OCI-LY7 (cell line): ENCODE results near the gene RPRD1A. TPM values are rescaled to one million over a fixed set of nuclear protein-coding genes. Genes with fewer than 3 reads are reported as not detected.

Experiments used
- BruUV-seq: library from RNA; stranded (reverse); fragments of 400-500 nt; replicated peaks from 2 replicates; lab custom pipeline; 2021; lab: Mats Ljungman, UMichigan
- CTCF ChIA-PET: fragments of 300-600 bp; sonication (Branson Sonifier 250); formaldehyde crosslinking; loops from one replicate; lab custom pipeline; 2022; ENCODE audit warnings: antibody characterized with exemption; ENCODE audit not compliant: unreplicated experiment; lab: Charles Lee
- POLR2A ChIA-PET: fragments of 300-600 bp; sonication (Branson Sonifier 250); formaldehyde crosslinking; loops from one replicate; lab custom pipeline; 2022; ENCODE audit warnings: antibody characterized with exemption; lab: Charles Lee
- DNase-seq: peaks from one replicate; pipeline ENCODE4 v3.0.0-alpha.2; 2015; ENCODE audit warnings: low spot score
- H2AFZ ChIP-seq: fragments of 200-600 bp; sonication (generic), shearing (Covaris generic); 2 replicates; pipeline ENCODE4 v1.6.1; 2014; ENCODE audit warnings: mild to moderate bottlenecking, antibody characterized with exemption, low read length, moderate library complexity
- H3K27ac ChIP-seq: fragments of 200-600 bp; sonication (generic); 2 replicates; pipeline ENCODE4 v1.5.1; 2014; ENCODE audit warnings: mixed run types, low read depth, mild to moderate bottlenecking, moderate library complexity, low read length, inconsistent platforms; ENCODE audit not compliant: poor library complexity, severe bottlenecking
- H3K36me3 ChIP-seq: fragments of 200-600 bp; sonication (generic); 2 replicates; pipeline ENCODE4 v1.6.1; 2014; ENCODE audit warnings: mild to moderate bottlenecking, antibody characterized with exemption, low read length, moderate library complexity, mixed read lengths; ENCODE audit not compliant: insufficient read depth
- H3K4me1 ChIP-seq: fragments of 200-600 bp; sonication (generic); 2 replicates; pipeline ENCODE4 v1.5.1; 2014; ENCODE audit warnings: mild to moderate bottlenecking, low read length; ENCODE audit not compliant: insufficient read depth, poor library complexity, severe bottlenecking
- H3K4me2 ChIP-seq: fragments of 200-600 bp; sonication (generic); 2 replicates; pipeline ENCODE4 v1.6.1; 2014; ENCODE audit warnings: mild to moderate bottlenecking, low read length
- H3K4me3 ChIP-seq: fragments of 200-600 bp; sonication (generic); 2 replicates; pipeline ENCODE4 v1.5.1; 2014; ENCODE audit warnings: mild to moderate bottlenecking, low read depth, low read length; ENCODE audit not compliant: poor library complexity, severe bottlenecking
- H3K79me2 ChIP-seq: fragments of 200-600 bp; sonication (generic); 2 replicates; pipeline ENCODE4 v1.6.1; 2016; ENCODE audit warnings: low read depth, mild to moderate bottlenecking, low read length, moderate library complexity, mixed read lengths; ENCODE audit not compliant: insufficient read depth
- H3K9me2 ChIP-seq: fragments of 200-600 bp; sonication (generic); 2 replicates; pipeline ENCODE4 v1.6.1; 2016; ENCODE audit warnings: mild to moderate bottlenecking, low read length, mixed read lengths; ENCODE audit not compliant: insufficient read depth
- H3K9me3 ChIP-seq: fragments of 200-600 bp; sonication (generic); 2 replicates; pipeline ENCODE4 v1.6.1; 2014; ENCODE audit warnings: mild to moderate bottlenecking, mixed run types, low read length, mixed read lengths
- H4K20me1 ChIP-seq: fragments of 200-600 bp; sonication (generic); 2 replicates; pipeline ENCODE4 v1.6.1; 2014; ENCODE audit warnings: mild to moderate bottlenecking, antibody characterized with exemption, low read length, moderate library complexity, mixed read lengths; ENCODE audit not compliant: insufficient read depth
- EZH2phosphoT487 ChIP-seq: fragments of 200-600 bp; sonication (generic); IDR thresholded peaks from 2 replicates; pipeline ENCODE4 v1.6.1; 2018; ENCODE audit warnings: low read depth, borderline replicate concordance, mild to moderate bottlenecking, mixed run types, antibody characterized with exemption, low read length, moderate library complexity, mixed read lengths
- intact Hi-C: fragments of 100-400 bp; cut with micrococcal nuclease; formaldehyde crosslinking; loops from one replicate; pipeline ENCODE4 v1.10.0; 2022; ENCODE audit not compliant: unreplicated experiment
- total RNA-seq, 2 experiments: library from RNA; depleted of rRNA in 1 of 2; stranded (reverse); fragments of >200 nt in 1 of 2; shearing (Covaris generic) in 1 of 2; gene quantifications; 2 replicates each; pipeline ENCODE4 v1.2.3, GENCODE V29; 2014 to 2022
- TF ChIP-seq, protein P1 (sequence below): fragments of 200-600 bp; sonication (generic); conservative IDR thresholded peaks from 2 replicates; pipeline ENCODE4 v1.5.1; 2014; ENCODE audit warnings: mild to moderate bottlenecking, antibody characterized with exemption, low read length, moderate library complexity, mixed read lengths

RPRD1A gene
- total RNA-seq, 2 experiments from 2014 or later: 37.9 to 45.4 TPM

DNA sequence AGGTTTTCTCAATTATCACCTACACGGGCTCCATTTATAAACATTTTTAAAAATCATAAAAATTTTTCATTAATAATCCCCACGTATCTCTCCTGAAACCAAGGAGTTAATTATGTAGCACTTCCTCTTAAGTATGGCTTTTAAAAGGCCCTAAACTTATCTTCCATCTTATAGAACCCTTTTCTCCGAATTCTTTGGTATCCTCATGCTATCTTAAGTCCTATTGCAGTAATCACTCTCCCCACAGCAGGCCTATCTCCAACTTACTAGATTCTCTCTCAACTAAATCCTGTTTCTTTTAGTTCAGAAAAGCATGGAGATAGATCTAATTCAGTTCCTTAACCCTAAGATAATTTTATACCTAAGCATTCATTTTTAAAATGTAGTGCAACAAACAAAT is 26.2 kb downstream of the RPRD1A start:
- TF ChIP-seq EZH2phosphoT487: no peak
- TF ChIP-seq, protein P1, sequence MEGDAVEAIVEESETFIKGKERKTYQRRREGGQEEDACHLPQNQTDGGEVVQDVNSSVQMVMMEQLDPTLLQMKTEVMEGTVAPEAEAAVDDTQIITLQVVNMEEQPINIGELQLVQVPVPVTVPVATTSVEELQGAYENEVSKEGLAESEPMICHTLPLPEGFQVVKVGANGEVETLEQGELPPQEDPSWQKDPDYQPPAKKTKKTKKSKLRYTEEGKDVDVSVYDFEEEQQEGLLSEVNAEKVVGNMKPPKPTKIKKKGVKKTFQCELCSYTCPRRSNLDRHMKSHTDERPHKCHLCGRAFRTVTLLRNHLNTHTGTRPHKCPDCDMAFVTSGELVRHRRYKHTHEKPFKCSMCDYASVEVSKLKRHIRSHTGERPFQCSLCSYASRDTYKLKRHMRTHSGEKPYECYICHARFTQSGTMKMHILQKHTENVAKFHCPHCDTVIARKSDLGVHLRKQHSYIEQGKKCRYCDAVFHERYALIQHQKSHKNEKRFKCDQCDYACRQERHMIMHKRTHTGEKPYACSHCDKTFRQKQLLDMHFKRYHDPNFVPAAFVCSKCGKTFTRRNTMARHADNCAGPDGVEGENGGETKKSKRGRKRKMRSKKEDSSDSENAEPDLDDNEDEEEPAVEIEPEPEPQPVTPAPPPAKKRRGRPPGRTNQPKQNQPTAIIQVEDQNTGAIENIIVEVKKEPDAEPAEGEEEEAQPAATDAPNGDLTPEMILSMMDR: no peak
- Histone ChIP-seq H3K9me3 (0 out of 2 replicates have a peak, but pooled peaks cover 9% of the 10 kb centered on the region), H2AFZ (no peak overlapping the region), H4K20me1 (no peaks in the 10 kb centered on the region), H3K27ac (no peak overlapping the region), H3K9me2 (no peaks in the 10 kb centered on the region), H3K4me2 (no peak overlapping the region), H3K79me2 (peaks cover 53% of the 10 kb centered on the region), H3K4me1 (no peaks in the 10 kb centered on the region), H3K36me3 (peaks cover 42% of the 10 kb centered on the region), H3K4me3 (no peak overlapping the region)
- ChIA-PET CTCF (no interaction called here), POLR2A (no interaction called here)
- no peak for DNase-seq
- no TSS peak for BruUV-seq
- intact Hi-C loops: no loop called here

GRCh38 chr18:36038102-36038663 is 29.2 kb downstream of the RPRD1A start:
- no peak for TF ChIP-seq EZH2phosphoT487
- TF ChIP-seq, protein P1: no peak
- Histone ChIP-seq H3K36me3 (peaks cover 51% of the 10 kb centered on the region), H3K79me2 (peaks cover 47% of the 10 kb centered on the region), H3K9me2 (no peaks in the 10 kb centered on the region), H3K4me1 (peaks cover 10% of the 10 kb centered on the region), H3K4me2 (no peak overlapping the region), H4K20me1 (no peaks in the 10 kb centered on the region), H3K9me3 (0 out of 2 replicates have a peak, but pooled peaks cover 9% of the 10 kb centered on the region), H3K4me3 (no peak overlapping the region), H2AFZ (no peak overlapping the region), H3K27ac (no peak overlapping the region)
- intact Hi-C loops: no loop called here
- CTCF ChIA-PET: no interaction called here
- POLR2A ChIA-PET: no interaction called here
- no peak for DNase-seq
- no TSS peak for BruUV-seq

- CTCF ChIA-PET: no interaction called here
- H3K4me2 ChIP-seq: no peak overlapping the region
- intact Hi-C loops: no loop called here
Observed at GRCh38 chr18:36035253-36035652, 32.1 kb downstream of the RPRD1A start.

More at GRCh38 chr18:36035253-36035652, 32.1 kb downstream of the RPRD1A start:
- POLR2A ChIA-PET: no interaction called here
- Histone ChIP-seq H3K4me1 (peaks cover 35% of the 10 kb centered on the region), H3K9me2 (no peaks in the 10 kb centered on the region), H3K4me3 (no peak overlapping the region), H3K79me2 (peaks cover 33% of the 10 kb centered on the region; the same call in 1 of the 2 replicates), H3K9me3 (0 out of 2 replicates have a peak, but pooled peaks cover 9% of the 10 kb centered on the region), H2AFZ (no peak overlapping the region), H4K20me1 (no peaks in the 10 kb centered on the region), H3K36me3 (peaks cover 63% of the 10 kb centered on the region), H3K27ac (no peak overlapping the region)
- TF ChIP-seq EZH2phosphoT487: no peak
- TF ChIP-seq, protein P1: no peak
- no TSS peak for BruUV-seq
- no peak for DNase-seq
